HG03108 (cell line): Measurements from ENCODE around the gene ATP8A2.
"Not testable (repeated sequence)": the region's sequence is repeated elsewhere in the genome, so short reads cannot be mapped to it uniquely, and the experiment has no call there.

ENCODE experiments used
- ATAC-seq: cut with Tn5 transposase; IDR thresholded peaks from one replicate; pipeline ENCODE4 v1.9.1; 2021; ENCODE audit warnings: moderate library complexity; ENCODE audit not compliant: unreplicated experiment

ATP8A2 gene

DNA sequence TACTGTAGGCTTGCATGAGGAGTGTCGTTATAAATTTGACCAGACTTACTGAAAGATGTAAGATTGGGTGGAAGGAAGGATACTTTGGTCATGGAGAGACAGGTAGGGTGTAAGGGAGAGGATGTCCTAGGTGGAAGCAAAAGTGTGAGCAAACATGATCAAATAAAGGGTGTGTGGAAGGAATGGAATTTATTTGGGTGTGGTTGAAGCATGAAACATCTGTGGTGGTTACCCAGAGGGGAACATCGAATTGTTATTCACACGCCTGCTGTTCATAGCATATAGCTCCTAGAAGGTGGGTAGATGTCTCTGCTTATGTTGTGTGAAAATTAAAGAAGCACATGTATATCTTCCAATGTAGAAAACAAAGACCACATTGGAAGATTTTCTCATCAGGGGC lies 157.7 kb downstream of the ATP8A2 start:
- no peak for ATAC-seq

DNA sequence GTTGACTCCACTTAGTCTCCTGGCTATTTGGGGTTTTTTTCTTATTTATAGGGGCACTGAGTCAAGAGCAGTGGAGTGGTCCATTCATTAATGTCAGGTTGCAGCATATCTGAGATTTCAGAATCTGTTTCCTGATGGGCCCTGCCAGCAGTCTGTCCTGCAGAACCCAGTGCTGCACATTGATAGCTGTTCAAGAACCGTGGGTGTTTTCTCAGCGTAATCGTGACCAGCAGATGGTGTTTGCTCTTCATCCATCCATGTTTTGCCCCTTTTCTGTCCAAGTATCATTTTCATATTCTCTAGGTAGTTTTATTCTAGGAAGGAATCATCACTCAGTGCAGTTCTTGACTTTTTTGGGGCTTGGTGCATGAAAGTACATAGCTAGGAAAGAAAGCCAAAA lies 166.5 kb downstream of the ATP8A2 start:
- no peak for ATAC-seq

DNA sequence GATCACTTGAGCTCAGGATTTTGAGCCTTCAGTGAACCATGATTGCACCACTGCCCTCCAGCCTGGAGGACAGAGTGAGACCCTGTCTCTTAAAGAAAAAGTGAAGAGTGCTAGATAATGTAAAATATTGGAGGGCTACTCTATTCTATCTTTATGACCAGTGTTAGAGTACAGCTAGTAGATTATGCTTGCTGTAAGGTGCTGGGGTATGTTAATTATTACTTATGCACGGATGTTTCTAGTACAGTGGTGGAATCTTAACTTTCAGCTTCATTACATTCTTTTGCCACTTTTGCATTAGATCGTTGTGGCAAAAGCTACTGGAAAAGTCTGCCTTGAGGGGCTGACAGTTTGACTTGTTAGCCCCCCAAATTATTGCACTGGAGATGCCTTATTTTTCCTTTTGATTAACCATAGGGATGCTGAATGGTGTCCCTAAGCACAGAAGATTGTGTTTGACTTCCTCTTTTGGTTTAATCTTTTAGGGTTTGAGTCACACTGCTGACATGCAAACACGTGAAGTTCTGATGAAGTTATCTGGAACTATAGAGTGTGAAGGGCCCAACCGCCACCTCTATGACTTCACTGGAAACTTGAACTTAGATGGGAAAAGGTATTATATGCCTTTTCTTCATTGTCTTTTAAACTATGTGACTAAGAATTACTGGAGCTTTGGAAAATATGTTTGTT lies 169.8 kb downstream of the ATP8A2 start:
- no peak for ATAC-seq

DNA sequence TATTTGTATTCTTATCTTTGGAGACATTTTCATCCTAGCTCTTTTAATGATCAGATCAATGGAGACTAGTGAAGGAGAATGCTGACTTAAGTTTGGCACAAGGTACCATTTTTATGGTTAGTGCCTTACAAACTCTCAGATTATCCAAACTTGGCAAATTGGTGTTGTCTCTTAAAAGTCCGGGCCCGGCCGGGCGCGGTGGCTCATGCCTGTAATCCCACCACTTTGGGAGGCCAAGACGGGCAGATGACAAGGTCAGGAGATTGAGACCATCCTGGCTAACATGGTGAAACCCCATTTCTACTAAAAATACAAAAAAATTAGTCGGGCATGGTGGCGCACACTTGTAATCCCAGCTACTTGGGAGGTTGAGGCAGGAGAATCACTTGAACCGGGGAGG lies 177.2 kb downstream of the ATP8A2 start:
- not testable (repeated sequence) for ATAC-seq

DNA sequence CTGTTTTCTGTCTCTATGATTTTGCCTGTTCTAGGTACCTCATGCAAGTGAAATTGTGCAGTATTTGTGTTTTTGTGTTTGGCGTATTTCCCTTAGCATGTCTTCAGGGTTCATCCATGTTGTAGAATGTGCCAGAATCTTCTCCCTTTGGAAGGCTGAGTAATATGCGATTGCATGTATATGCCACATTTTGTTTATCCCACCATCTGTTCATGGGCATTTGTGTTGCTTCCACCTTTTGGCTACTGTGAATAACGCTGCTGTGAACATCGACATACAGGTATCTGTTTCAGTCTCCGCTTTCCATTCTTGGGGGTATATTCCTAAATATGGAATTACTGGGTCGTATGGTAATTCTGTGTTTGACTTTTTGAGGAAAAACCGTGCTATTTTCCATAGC lies 190.0 kb downstream of the ATP8A2 start:
- no peak for ATAC-seq

DNA sequence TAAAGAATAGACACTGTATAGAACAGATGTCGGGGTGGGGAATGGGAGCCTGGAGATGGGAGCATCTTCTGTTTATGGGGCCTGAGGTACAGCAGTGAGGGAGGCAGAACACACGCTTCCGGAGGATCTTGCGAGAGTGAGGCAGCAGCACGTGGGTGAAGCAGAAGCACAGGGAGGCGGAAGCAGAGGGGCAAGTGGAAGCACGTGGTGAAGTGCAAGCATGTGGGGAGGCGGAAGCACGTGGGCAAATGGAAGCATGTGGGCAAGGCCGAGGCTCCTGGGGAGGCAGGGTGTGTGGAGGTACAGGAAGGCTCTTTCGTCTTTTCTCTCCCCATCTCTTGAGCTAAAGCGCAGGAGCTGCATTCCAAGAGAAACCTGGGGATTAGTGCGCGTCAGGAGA lies 198.4 kb downstream of the ATP8A2 start:
- no peak for ATAC-seq

DNA sequence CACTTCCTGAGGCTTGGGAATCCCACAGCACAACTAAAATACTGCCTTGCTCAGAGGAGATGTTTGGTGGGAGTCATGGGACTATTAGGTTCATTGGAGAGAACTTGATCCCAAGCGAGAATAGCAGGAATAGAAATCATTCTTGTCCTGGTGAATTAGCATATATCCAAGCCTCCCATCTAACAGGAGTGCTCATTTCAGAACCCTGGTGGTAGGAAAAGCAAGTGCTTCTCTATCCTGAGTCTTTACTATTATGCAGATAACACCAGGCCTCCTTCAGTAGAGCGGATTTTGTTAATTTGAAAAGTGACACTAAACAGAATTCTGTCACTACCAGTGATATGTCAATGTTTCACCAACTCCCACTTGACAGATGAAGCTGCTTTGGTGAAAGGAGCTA lies 199.5 kb downstream of the ATP8A2 start:
- ATAC-seq, result no peak

DNA sequence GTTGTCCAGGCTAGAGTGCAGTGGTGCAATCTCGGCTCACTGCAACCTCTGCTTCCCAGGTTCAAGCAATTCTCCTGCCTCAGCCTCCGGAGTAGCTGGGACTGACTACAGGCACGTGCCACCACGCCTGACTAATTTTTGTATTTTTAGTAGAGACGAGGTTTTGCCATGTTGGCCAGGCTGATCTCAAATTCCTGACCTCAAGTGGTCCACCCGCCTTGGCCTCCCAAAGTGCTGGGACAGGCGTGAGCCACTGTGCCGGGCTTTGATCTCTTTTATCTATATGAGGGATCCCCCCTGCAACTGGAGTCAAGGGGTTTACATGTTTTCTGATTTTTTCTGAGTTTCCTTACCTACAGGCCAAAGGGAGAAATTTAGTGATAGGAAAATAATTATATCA lies 200.4 kb downstream of the ATP8A2 start:
- not testable (repeated sequence) for ATAC-seq

DNA sequence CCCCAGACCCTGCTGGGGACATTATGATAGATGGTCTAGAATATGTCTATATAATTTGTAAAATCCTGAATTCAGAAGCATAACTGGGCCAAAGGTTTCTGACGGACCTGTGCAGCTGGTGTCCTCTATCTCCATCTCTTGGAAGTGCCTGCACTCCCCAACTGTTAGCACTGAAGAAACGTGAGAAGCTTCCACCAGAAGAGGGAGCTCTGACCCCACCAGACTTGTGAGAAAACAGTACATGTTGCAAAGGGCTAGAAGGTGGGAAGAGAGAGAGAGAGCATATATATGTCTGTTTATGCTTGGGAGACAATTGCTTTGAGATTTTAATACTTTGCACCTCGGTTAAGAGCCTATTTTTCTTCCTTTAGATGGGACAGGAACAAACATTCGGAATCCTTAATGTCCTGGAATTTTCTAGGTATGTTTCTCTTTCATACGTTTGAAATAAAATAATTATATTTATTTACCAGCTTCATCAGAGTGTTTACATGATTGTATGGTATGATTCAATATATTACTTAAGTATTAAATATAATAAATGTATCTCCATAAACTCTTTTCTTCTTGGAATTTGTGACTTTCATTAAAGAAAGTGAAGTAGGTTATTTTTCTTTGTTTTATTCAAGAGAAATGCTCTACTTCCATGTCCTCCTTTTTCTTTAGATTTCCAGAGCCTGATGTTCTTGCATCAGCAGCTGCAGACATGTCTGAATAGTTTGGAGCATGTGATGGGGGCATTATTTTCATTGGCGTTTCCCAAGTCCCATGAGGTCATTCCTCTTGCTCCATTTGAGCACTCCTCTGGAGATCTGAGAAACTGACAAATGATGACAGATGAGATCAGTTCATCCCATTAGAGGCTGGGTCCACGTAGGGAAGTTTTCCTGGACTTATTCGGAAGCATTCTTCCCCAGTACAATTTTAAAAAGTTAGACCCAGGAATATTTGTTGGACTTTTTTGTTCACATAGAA lies 202.9 kb downstream of the ATP8A2 start:
- no peak for ATAC-seq

DNA sequence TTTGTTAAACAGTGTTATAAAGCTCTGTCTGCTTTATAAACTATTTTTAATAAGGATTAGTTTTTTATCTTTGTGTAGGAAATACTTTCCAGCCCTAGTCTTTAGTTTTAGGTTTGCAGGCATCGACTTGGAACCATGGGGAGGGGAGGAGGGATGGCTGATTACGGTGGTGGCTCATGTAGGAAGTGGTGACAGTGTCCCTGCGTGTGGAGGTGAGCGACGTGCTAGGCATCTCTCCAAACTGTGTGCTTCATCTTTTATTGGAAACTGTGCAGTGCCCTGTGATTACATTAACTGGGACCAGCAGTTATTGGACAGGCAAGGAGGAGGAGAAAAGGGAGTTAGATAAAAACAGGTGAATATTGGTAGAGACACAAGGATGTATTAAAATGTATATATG lies 203.8 kb downstream of the ATP8A2 start:
- ATAC-seq, result no peak

DNA sequence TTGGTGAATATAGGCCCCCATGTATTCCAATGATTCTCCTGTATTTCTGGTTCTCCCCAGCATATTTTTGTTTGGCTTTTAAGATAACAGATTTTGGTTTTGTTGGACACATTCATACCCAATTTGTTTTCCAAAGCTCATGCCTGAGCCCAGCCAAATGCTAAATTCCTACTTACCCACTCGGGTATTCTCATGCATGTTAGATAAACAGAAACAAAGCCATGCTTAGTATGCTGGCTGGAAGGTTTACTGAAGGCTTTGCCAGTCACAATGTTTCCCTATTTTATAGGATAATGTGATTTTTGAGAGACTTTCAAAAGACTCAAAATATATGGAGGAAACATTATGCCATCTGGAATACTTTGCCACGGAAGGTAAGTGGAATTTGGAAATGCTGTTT lies 206.8 kb downstream of the ATP8A2 start:
- ATAC-seq, result no peak

DNA sequence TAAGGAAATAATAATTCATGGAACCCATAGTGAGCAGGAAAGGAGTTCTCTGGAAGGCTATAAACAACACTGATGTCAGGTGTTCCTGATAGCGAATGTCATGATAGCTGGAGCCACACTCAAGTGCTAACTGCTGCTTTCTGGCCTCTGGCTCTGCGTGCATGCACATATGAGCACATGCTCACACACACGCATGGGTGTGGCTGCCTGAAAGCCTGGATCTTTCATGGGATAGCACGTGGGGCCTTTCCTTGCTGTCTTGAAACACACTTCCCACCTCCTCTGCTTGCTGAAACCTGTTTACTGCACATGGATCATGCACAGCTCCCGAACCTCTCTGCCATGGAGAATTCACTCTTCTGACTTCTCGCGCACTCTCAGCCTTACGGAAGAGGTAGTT lies 207.4 kb downstream of the ATP8A2 start:
- ATAC-seq, result no peak

DNA sequence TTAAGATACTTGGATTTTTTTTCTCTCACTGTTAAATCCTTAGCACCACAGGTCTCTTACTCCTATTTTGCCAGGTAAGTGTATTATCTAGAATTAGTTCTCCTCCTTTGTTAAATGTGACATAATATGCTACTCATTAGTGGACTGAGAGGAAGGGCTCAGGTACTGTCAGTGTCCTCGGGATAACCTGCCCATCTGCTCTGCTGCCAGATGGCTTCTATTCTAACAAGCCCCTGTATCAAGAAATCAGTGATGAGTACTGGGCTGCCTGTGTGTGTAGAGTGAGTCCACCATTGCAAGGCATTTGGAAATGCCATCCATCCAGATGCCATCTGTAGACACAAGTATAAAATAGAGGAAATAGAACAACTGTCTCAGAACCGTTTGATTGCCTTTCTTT lies 209.6 kb downstream of the ATP8A2 start:
- no peak for ATAC-seq

DNA sequence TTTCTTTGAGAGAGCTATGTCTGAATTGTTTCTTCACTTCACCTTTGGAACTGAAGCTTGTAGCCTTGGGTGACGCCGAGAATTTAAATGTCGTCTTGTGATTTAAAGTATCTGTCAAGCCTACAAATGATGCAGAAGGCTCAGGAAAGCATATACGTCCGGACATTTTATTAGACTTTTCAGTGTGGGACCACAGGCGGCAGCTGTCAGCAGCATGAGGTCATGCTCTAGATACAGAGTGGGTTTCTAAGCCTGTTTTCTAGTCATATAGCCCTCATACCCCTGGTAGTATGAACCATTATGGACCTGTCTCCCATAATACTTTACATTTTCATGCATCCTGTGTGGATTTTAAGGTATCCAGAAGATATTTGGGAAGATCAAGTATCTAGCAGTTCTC lies 212.3 kb downstream of the ATP8A2 start:
- no peak for ATAC-seq

DNA sequence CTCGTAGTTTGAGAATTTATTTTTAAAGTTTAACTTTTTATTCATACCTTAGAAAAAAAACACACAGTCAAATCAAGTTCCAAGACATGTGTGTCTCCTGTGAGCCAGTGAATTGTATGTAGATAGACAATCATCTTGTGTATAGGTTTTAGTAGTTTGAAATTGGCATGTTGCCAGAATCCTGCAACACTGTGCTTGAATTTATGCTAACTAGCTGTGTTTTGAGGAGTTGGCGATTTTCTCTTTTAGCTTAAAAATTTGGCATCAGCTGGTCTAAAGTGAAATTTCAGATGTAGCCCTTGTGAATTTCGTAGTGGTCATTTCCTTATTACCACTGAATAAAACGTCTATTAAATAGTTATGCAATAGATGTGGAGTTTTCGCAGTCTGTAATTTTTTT lies 213.2 kb downstream of the ATP8A2 start:
- ATAC-seq, result no peak

DNA sequence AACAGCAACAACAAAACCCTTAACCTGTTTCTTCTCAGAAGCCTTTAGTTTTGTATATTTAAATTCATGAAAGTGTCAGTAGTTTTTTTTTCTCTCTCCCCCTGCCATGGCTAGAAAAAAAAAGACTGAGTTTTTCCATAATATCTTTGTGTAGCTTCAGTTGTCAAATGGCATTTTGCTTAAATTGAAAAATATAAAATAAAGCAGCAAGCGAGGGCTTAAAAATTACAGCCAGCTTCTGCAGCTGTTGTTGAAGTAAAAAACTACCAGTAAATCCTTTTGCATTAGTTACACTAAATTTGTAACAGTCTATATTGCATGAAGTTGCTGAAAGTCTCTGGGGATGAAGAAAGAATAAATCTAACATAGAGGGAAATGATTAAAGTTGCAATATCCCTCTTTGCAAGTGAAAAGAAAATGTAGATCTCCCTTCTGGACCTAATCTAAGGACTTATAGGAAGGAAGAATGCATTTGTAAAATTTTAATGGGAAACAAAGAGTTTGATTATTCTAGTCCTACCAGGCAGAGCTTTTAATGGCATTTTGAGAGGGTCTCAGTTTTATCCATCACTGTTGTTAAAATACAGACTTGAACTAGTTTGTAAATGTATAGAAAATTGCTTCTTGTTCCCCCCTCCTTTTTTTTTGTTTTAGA lies 215.7 kb downstream of the ATP8A2 start:
- no peak for ATAC-seq

DNA sequence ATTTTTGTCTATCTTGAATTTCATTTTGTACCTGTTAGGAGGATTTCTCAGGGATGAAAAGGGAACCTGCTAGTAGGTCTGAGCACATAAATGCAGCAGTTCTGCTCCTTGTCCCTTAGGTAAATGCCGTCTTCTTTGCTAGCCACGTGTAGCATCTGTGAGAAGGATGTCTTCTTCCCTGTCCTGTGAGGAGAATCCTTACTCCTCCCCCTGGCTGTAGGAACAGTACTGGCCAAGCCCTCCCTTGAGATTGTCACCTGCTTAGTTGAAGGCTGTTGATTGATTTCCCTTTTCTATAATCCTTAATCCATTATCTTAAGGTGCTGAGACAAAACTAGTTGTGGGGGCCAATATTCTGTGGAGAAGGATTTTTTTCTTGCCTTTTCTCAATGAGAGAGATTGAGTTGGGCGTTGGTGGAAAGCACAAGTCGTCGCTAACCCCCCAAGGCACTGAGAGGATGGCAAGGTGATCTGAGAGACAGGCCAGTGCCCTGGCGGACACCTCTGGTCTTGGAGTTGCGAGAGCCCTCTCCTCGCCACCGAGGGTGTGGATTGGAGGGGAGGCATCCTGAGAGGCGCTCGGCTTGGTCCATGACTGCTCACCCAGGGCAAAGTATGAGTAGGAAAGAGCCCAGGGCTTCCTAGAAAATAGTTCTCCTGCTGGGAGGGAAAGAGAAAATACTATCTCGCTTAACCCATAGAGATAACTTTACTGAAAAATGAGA lies 216.7 kb downstream of the ATP8A2 start:
- ATAC-seq, result no peak

DNA sequence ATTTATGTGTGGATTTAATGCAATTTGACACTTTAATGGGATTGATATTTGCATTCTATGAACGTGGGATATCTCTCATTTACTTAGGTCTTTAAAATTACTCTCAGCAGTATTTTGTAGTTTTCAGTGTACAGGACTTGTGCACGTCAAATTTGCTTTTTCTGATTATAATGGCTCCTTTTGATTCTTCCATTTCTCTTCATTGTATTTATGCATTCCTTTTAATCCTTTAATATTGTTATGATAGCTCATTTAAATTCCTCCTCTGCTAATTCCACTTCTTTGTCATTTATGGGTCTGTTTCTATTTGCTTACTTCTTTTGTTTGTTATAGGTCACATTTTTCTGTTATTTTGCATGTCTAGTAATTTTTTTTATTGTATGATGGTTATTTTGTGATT lies 226.6 kb downstream of the ATP8A2 start:
- ATAC-seq, result no peak

DNA sequence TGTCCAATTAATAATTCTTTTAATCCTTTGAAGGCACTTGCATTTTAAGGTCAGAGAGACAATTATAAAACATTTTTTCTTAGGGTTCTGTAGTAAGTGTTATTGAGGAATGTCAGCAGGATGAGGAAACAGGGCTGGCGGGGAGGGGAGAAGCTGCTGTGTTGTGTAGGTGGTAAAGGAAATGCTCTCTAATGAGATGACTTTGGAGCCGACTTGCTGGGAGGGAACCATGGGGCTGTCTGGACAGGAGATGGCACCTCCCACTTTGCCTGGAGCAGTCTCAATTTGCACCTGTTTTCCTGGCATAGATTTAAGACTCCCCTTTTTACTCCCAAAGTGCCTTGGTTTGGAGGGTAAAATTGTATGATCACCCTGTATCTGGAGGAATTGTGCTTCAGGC lies 230.4 kb downstream of the ATP8A2 start:
- no peak for ATAC-seq

DNA sequence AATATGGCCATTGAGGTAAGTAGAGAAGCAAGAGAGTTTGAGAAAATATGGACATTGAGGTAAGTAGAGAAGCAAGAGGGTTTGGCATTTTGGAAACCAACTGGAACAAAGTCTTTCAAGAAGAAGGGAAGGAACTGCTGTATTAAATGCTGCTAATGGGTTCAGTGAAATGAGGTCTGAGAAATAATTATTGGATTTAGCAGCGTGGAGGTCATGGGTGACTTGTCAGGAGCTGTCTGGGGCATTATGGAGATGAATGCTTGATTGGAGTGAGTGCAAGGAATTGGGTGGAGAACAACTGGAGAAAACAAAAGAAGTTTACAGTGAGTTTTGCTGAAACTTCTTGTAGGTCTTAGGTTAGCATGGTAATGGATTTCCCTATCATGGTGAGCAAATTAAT lies 232.3 kb downstream of the ATP8A2 start:
- no peak for ATAC-seq

DNA sequence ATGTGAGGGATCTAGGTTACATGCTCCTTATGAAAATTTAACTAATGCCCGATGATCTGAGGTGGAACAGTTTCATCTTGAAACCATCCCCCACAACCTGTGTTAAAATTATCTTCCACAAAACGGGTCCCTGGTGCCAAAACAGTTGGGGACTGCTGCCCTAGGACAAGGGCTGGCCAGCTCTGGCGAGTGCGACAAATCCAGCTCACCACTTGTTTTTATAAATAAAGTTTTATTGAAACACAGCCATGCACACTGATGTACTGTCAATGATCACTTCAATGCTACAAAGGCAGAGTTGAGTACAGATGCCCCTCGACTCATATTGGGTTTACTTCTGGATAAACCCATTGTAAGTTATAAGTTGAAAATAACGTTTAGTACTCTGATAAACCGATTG lies 235.3 kb downstream of the ATP8A2 start:
- ATAC-seq, result no peak
